K562 (cell line): ENCODE measurements around the gene PLEKHA7. TPM values are rescaled to one million over a fixed set of nuclear protein-coding genes. Genes with fewer than 3 reads are reported as not detected.
A peak's percentile ranks its signal among the peaks of the same experiment; 100 is the strongest.

ENCODE experiments used
- ATAC-seq: fragments of 200-7000 bp; cut with Tn5 transposase; 3 replicates; pipeline ENCODE4 v1.9.1; 2020; ENCODE audit warnings: moderate library complexity
- BruUV-seq: library from RNA; stranded (reverse); fragments of 400-500 nt; replicated peaks from 2 replicates; lab custom pipeline; 2021; lab: Mats Ljungman, UMichigan
- CTCF ChIA-PET: fragments of 300-600 bp; formaldehyde crosslinking; extraction: SDS; loops from one replicate; lab custom pipeline; 2021; ENCODE audit warnings: low intra/inter-chr PET ratio; lab: Yijun Ruan, JAX
- POLR2A ChIA-PET: fragments of 300-600, 350-650 bp; sonication (Branson Sonifier 250); formaldehyde crosslinking; extraction: SDS; loops from one replicate; lab custom pipeline; 2021; ENCODE audit warnings: antibody characterized with exemption, inconsistent platforms; lab: Yijun Ruan, JAX
- DNase-seq, 4 experiments: peaks; one replicate each; pipeline versions ENCODE4 v3.0.0 to v3.0.0-alpha.2; 2011 to 2018; ENCODE audit warnings: low spot score in 3 of 4, mixed read lengths in 3 of 4; ENCODE audit errors: extremely low read depth in 1 of 4
- FAIRE-seq: peaks from 2 replicates; lab custom pipeline; 2011; peaks lifted over from hg19 to GRCh38; lab: Jason Lieb, UNC
- H2AFZ ChIP-seq: 2 replicates; pipeline ENCODE4 v1.6.0; 2011; ENCODE audit warnings: low read depth, low read length, control low read depth, inconsistent platforms
- H3K27ac ChIP-seq: fragments of 200-600 bp; 3 replicates; pipeline ENCODE4 v1.8.0; 2011; ENCODE audit warnings: low read depth, mild to moderate bottlenecking, control low read depth, inconsistent platforms, low read length, moderate library complexity, mixed read lengths; ENCODE audit errors: extremely low read depth
- H3K27me3 ChIP-seq, 2 experiments: fragments of 300-600 bp in 1 of 2; 2 replicates in 1 of 2; 3 replicates in 1 of 2; pipeline versions ENCODE4 v1.6.0 to v1.8.0; 2011; ENCODE audit warnings: inconsistent platforms in 2 of 2, low read length in 2 of 2, mild to moderate bottlenecking in 1 of 2, mixed read lengths in 1 of 2, moderate library complexity in 1 of 2; ENCODE audit not compliant: control insufficient read depth in 2 of 2, insufficient read depth in 2 of 2
- H3K36me3 ChIP-seq: fragments of 300-600 bp; 3 replicates; pipeline ENCODE4 v1.8.0; 2011; ENCODE audit warnings: mild to moderate bottlenecking, low read length, inconsistent platforms; ENCODE audit not compliant: control insufficient read depth, insufficient read depth
- H3K4me1 ChIP-seq, 2 experiments: fragments of 200-600 bp in 1 of 2; replicated peaks in 1 of 2; 2 replicates in 1 of 2; 3 replicates in 1 of 2; pipeline versions ENCODE4 v1.5.1 to v1.8.0; 2011; ENCODE audit warnings: inconsistent platforms in 2 of 2, low read length in 2 of 2, mild to moderate bottlenecking in 1 of 2, mixed read lengths in 1 of 2, moderate library complexity in 1 of 2; ENCODE audit not compliant: control insufficient read depth in 2 of 2, insufficient read depth in 2 of 2
- H3K4me2 ChIP-seq: 2 replicates; pipeline ENCODE4 v1.6.1; 2011; ENCODE audit warnings: low read length, control low read depth, inconsistent platforms, mixed read lengths; ENCODE audit not compliant: insufficient read depth
- H3K4me3 ChIP-seq: fragments of 200-600 bp; sonication (generic), shearing (Covaris generic); 2 replicates; pipeline ENCODE4 v1.5.1; 2016; ENCODE audit warnings: control low read depth, inconsistent platforms
- H3K79me2 ChIP-seq: fragments of 200-600 bp; 3 replicates; pipeline ENCODE4 v1.8.0; 2011; ENCODE audit warnings: low read length, inconsistent platforms; ENCODE audit not compliant: control insufficient read depth, insufficient read depth
- H3K9ac ChIP-seq, 2 experiments: 2 replicates each; pipeline versions ENCODE4 v1.6.0 to v1.6.1; 2011; ENCODE audit warnings: low read depth in 2 of 2, low read length in 2 of 2, control low read depth in 1 of 2, inconsistent platforms in 1 of 2, mild to moderate bottlenecking in 1 of 2, mixed read lengths in 1 of 2; ENCODE audit not compliant: insufficient read depth in 1 of 2
- H3K9me1 ChIP-seq: one replicate; pipeline ENCODE4 v1.6.0; 2011; ENCODE audit warnings: inconsistent platforms, mild to moderate bottlenecking, low read length, moderate library complexity; ENCODE audit not compliant: control insufficient read depth, insufficient read depth
- H3K9me3 ChIP-seq: replicated peaks from 2 replicates; pipeline ENCODE4 v1.5.1; 2011; ENCODE audit warnings: low read depth, low read length, inconsistent platforms; ENCODE audit not compliant: control insufficient read depth, insufficient read depth
- H4K20me1 ChIP-seq: replicated peaks from 2 replicates; pipeline ENCODE4 v1.6.1; 2011; ENCODE audit warnings: low read length, inconsistent platforms, mixed read lengths; ENCODE audit not compliant: control insufficient read depth, insufficient read depth
- CEBPB ChIP-seq: fragments of 450-650 bp; IDR thresholded peaks from 2 replicates; pipeline ENCODE4 v1.6.1; 2016; ENCODE audit warnings: missing genetic modification characterization, missing compliant biosample characterization
- FOXJ3 ChIP-seq: sonication (generic); formaldehyde crosslinking; IDR thresholded peaks from 2 replicates; pipeline ENCODE4 v1.4.0; 2020; ENCODE audit warnings: mild to moderate bottlenecking, missing genetic modification reagents
- MEF2A ChIP-seq: IDR thresholded peaks from 2 replicates; pipeline ENCODE4 v1.6.1; 2011; ENCODE audit warnings: low read depth, mild to moderate bottlenecking, low read length, moderate library complexity; ENCODE audit not compliant: control insufficient read depth
- NR2F6 ChIP-seq: fragments of 450-650 bp; formaldehyde crosslinking; IDR thresholded peaks from 2 replicates; pipeline ENCODE4 v1.4.0; 2020; ENCODE audit warnings: mild to moderate bottlenecking
- RCOR1 ChIP-seq, 2 experiments: IDR thresholded peaks; 2 replicates each; pipeline ENCODE4 v1.6.1; 2012; ENCODE audit warnings: low read depth in 2 of 2, low read length in 2 of 2, borderline replicate concordance in 1 of 2, improper control_type of control experiment in 1 of 2
- SRF ChIP-seq, 2 experiments: fragments of 250-450, 450-650 bp in 1 of 2; sonication (Bioruptor Pico) in 1 of 2; sonication (generic) in 1 of 2; formaldehyde crosslinking; IDR thresholded peaks; 2 replicates each; pipeline versions ENCODE4 v1.5.0 to v1.5.1; 2020 to 2022; ENCODE audit warnings: mild to moderate bottlenecking in 1 of 2, missing genetic modification reagents in 1 of 2
- ZNF830 ChIP-seq: fragments of 250-450 bp; sonication (Bioruptor Pico); IDR thresholded peaks from 2 replicates; pipeline ENCODE4 v1.5.0; 2021; ENCODE audit warnings: mild to moderate bottlenecking
- WGBS: fragments of 100-300 bp; shearing (Covaris generic); methylation state at CpG from one replicate; pipeline ENCODE4 v1.1.6; 2016; ENCODE audit warnings: low coverage, mixed read lengths; ENCODE audit not compliant: insufficient coverage; ENCODE audit errors: missing lambda C conversion rate; 5-methylcytosine and 5-hydroxymethylcytosine counted together
- in situ Hi-C: fragments of 300-500 bp; cut with MboI; formaldehyde crosslinking; loops from 4 replicates; pipeline ENCODE4 v1.15.0; 2018; ENCODE audit warnings: inconsistent platforms, mixed read lengths
- intact Hi-C: fragments of 100-400 bp; cut with micrococcal nuclease; formaldehyde crosslinking; loops from 2 replicates; pipeline ENCODE4 v1.14.2; 2022
- polyA plus RNA-seq, 8 experiments: library from polyadenylated mRNA; depleted of rRNA in 4 of 8; stranded (reverse) in 5 of 8; unstranded in 3 of 8; fragments of >200 nt; fragmentation: Nextera tagmentation in 2 of 8; fragmentation: Illumina TruSeq in 1 of 8; extraction: Ambion mirVana in 2 of 8; extraction: Trizol in 1 of 8; gene quantifications; 2 replicates each; pipeline versions ENCODE4 v1.2.1 to v1.2.3, GENCODE V29; 2011 to 2014; ENCODE audit warnings: inconsistent platforms in 1 of 8, missing spikeins in 1 of 8
- total RNA-seq, 7 experiments: library from RNA; depleted of rRNA in 6 of 7; stranded (reverse); fragments of >200 nt in 6 of 7; fragmentation: Illumina TruSeq in 2 of 7; extraction: Trizol in 2 of 7; gene quantifications; 2 replicates each; pipeline versions ENCODE4 v1.2.1 to v1.2.3, GENCODE V29; 2011 to 2021; ENCODE audit warnings: low replicate concordance in 1 of 7
- TF ChIP-seq, protein P1 (sequence below): sonication (generic); formaldehyde crosslinking; IDR thresholded peaks from 2 replicates; pipeline ENCODE4 v1.9.0; 2022; ENCODE audit warnings: mild to moderate bottlenecking, missing genetic modification reagents
- TF ChIP-seq, protein P2 (sequence below): IDR thresholded peaks from 3 replicates; pipeline ENCODE4 v1.6.1; 2011; ENCODE audit warnings: borderline replicate concordance, mild to moderate bottlenecking, moderate library complexity; ENCODE audit not compliant: insufficient read length; ENCODE audit errors: extremely low read depth

Gene PLEKHA7
- total and polyA plus RNA-seq, 9 of the 15 experiments (the other 6 are each of a cell fraction or from before 2014, with no cell fraction given), result 0.06 to 0.77 (median 0.20) TPM; not detected in 1

DNA sequence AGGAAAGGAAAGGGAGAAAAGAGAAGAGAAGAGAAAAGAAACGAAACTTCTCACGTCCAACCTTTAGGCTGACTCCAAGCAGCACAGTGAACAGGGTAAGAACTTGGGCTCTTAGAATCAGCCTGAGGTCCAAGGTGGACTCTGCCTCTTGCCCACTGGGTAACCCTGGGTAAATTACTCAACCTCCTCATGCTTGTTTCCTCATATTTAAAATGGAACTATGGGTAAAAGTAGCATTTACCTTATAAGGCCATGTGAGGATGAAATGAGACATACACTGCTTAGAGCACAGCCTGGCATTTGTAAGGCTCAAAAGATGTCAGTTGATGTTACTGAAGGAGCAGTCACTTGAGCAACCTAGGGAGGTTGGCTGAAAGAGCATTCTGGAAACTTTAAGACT, 167.9 kb downstream of the PLEKHA7 start:
- DNase-seq (no peak), FAIRE-seq (no peak), ATAC-seq (no peak)
- Histone ChIP-seq H3K4me3 (no peak overlapping the region), H2AFZ (no peak overlapping the region), H3K9me1 (no peaks in the 10 kb centered on the region), H3K27me3 (no peaks in the 10 kb centered on the region), H3K36me3 (no peaks in the 10 kb centered on the region), H4K20me1 (no peaks in the 10 kb centered on the region), H3K4me2 (no peak overlapping the region), H3K4me1 (no peaks in the 10 kb centered on the region; a peak in 3 of 5 replicates), H3K9ac (no peak overlapping the region; a peak in 1 of 4 replicates), H3K27ac (no peak overlapping the region), H3K79me2 (no peaks in the 10 kb centered on the region), H3K9me3 (no peaks in the 10 kb centered on the region)
- POLR2A ChIA-PET, result interaction anchor here (0.7 kb wide), 1 partner anchor 66 kb away, joined by 3 read pairs; no protein-coding TSS in a partner anchor
- 42% methylated on average over 2 of the region's 2 CpGs for WGBS
- no TSS peak for BruUV-seq
- intact Hi-C loops, result no loop called here
- in situ Hi-C loops, result no loop called here
- CTCF ChIA-PET, result no interaction called here
- TF ChIP-seq CEBPB (0 out of 2 replicates have a peak, but pooled peaks have one; percentile 9), ZNF830 (no peak), FOXJ3 (CRISPR knock-in tag) (no peak), RCOR1 (IDR thresholded peaks at IDR 0.05; ENCODE audit: borderline replicate concordance in 1 of 2, low read depth in 2 of 2, low read length in 2 of 2) (no peak), SRF (CRISPR knock-in tag; IDR thresholded peaks at IDR 0.05) (peak in 1 of 2 experiments; percentile 70; a peak in 1 of 4 replicates)

GRCh38 chr11:16844268-16844771, 169.9 kb downstream of the PLEKHA7 start:
- FAIRE-seq, result no peak
- CTCF ChIA-PET, result no interaction called here
- in situ Hi-C loops (no loop called here), intact Hi-C loops (no loop called here)
- Histone ChIP-seq H3K4me1 (no peaks in the 10 kb centered on the region; a peak in 2 of 5 replicates), H3K9me3 (no peaks in the 10 kb centered on the region), H3K36me3 (no peaks in the 10 kb centered on the region), H2AFZ (no peak overlapping the region), H4K20me1 (no peaks in the 10 kb centered on the region), H3K9ac (no peak overlapping the region), H3K4me3 (no peak overlapping the region), H3K27ac (no peak overlapping the region), H3K4me2 (no peak overlapping the region), H3K9me1 (no peaks in the 10 kb centered on the region), H3K27me3 (no peaks in the 10 kb centered on the region), H3K79me2 (no peaks in the 10 kb centered on the region)
- BruUV-seq, result no TSS peak
- DNase-seq, result no peak
- WGBS, result 57% methylated on average over 1 of the region's 1 CpG
- POLR2A ChIA-PET, result no interaction called here
- ATAC-seq, result no peak
- TF ChIP-seq, protein P1, sequence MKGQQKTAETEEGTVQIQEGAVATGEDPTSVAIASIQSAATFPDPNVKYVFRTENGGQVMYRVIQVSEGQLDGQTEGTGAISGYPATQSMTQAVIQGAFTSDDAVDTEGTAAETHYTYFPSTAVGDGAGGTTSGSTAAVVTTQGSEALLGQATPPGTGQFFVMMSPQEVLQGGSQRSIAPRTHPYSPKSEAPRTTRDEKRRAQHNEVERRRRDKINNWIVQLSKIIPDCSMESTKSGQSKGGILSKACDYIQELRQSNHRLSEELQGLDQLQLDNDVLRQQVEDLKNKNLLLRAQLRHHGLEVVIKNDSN (CRISPR knock-in tag), result no peak
- no peak for TF ChIP-seq MEF2A
- TF ChIP-seq, protein P2, sequence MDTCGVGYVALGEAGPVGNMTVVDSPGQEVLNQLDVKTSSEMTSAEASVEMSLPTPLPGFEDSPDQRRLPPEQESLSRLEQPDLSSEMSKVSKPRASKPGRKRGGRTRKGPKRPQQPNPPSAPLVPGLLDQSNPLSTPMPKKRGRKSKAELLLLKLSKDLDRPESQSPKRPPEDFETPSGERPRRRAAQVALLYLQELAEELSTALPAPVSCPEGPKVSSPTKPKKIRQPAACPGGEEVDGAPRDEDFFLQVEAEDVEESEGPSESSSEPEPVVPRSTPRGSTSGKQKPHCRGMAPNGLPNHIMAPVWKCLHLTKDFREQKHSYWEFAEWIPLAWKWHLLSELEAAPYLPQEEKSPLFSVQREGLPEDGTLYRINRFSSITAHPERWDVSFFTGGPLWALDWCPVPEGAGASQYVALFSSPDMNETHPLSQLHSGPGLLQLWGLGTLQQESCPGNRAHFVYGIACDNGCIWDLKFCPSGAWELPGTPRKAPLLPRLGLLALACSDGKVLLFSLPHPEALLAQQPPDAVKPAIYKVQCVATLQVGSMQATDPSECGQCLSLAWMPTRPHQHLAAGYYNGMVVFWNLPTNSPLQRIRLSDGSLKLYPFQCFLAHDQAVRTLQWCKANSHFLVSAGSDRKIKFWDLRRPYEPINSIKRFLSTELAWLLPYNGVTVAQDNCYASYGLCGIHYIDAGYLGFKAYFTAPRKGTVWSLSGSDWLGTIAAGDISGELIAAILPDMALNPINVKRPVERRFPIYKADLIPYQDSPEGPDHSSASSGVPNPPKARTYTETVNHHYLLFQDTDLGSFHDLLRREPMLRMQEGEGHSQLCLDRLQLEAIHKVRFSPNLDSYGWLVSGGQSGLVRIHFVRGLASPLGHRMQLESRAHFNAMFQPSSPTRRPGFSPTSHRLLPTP, result no peak
- no peak for TF ChIP-seq NR2F6 (CRISPR knock-in tag)
